WTC11 (cell line): Measurements from ENCODE around the gene ITPR1. TPM values are rescaled to one million over a fixed set of nuclear protein-coding genes. Genes with fewer than 3 reads are reported as not detected.

Source experiments
- ATAC-seq: fragments of 200-7000 bp; cut with Tn5 transposase; 2 replicates; pipeline ENCODE4 v1.10.0; 2021; ENCODE audit warnings: mild to moderate bottlenecking, moderate library complexity
- CTCF ChIA-PET: fragments of 300-600 bp; sonication (Branson Sonifier 250); formaldehyde crosslinking; loops from one replicate; lab custom pipeline; 2021; ENCODE audit warnings: antibody characterized with exemption; lab: Charles Lee
- POLR2A ChIA-PET: fragments of 350-600 bp; sonication (Branson Sonifier 250); formaldehyde crosslinking; loops from one replicate; lab custom pipeline; 2021; ENCODE audit warnings: antibody characterized with exemption; lab: Charles Lee
- DNase-seq: peaks from one replicate; pipeline ENCODE4 v3.0.0; 2021; ENCODE audit warnings: low spot score
- H3K27ac Mint-ChIP-seq: 2 replicates; pipeline ENCODE4 v1.8.0; 2021; ENCODE audit warnings: mixed read lengths
- H3K27me3 Mint-ChIP-seq: 2 replicates; pipeline ENCODE4 v1.8.0; 2021; ENCODE audit warnings: low read depth, mild to moderate bottlenecking, moderate library complexity, mixed read lengths
- H3K36me3 Mint-ChIP-seq: 2 replicates; pipeline ENCODE4 v1.8.0; 2021; ENCODE audit warnings: mixed read lengths
- H3K4me1 Mint-ChIP-seq: 2 replicates; pipeline ENCODE4 v1.8.0; 2022; ENCODE audit warnings: mixed read lengths
- H3K4me3 Mint-ChIP-seq: 2 replicates; pipeline ENCODE4 v1.8.0; 2021; ENCODE audit warnings: mild to moderate bottlenecking, moderate library complexity, mixed read lengths
- H3K9me3 Mint-ChIP-seq: 2 replicates; pipeline ENCODE4 v1.8.0; 2021; ENCODE audit warnings: mixed read lengths
- AR ChIP-seq: fragments of 250-450 bp; sonication (Bioruptor Pico); IDR thresholded peaks from 2 replicates; pipeline ENCODE4 v1.9.0; 2021; ENCODE audit warnings: mild to moderate bottlenecking
- ATF2 ChIP-seq: sonication (generic); formaldehyde crosslinking; IDR thresholded peaks from 2 replicates; pipeline ENCODE4 v1.8.1; 2022; ENCODE audit warnings: low read depth, missing genetic modification reagents, borderline replicate concordance
- CBFB ChIP-seq: sonication (generic); formaldehyde crosslinking; IDR thresholded peaks from 2 replicates; pipeline ENCODE4 v1.8.1; 2022; ENCODE audit warnings: mild to moderate bottlenecking, low read depth, missing genetic modification reagents
- CTCF ChIP-seq: fragments of 200-600 bp; IDR thresholded peaks from 2 replicates; pipeline ENCODE4 v1.8.0; 2022; ENCODE audit warnings: antibody characterized with exemption
- FOXJ3 ChIP-seq: sonication (generic); formaldehyde crosslinking; IDR thresholded peaks from 2 replicates; pipeline ENCODE4 v1.9.0; 2021; ENCODE audit warnings: missing genetic modification reagents, mild to moderate bottlenecking, borderline replicate concordance
- FOXP4 ChIP-seq: sonication (generic); formaldehyde crosslinking; IDR thresholded peaks from 2 replicates; pipeline ENCODE4 v1.8.0; 2022; ENCODE audit warnings: mild to moderate bottlenecking, missing genetic modification reagents
- MLX ChIP-seq: sonication (generic); formaldehyde crosslinking; IDR thresholded peaks from 2 replicates; pipeline ENCODE4 v1.8.1; 2023; ENCODE audit warnings: mild to moderate bottlenecking, missing genetic modification reagents, moderate library complexity
- PREB ChIP-seq: sonication (generic); formaldehyde crosslinking; IDR thresholded peaks from 2 replicates; pipeline ENCODE4 v1.8.1; 2022; ENCODE audit warnings: mild to moderate bottlenecking, missing genetic modification reagents, moderate library complexity, borderline replicate concordance
- SMAD4 ChIP-seq: sonication (generic); formaldehyde crosslinking; IDR thresholded peaks from 2 replicates; pipeline ENCODE4 v1.8.0; 2022; ENCODE audit warnings: mild to moderate bottlenecking, missing genetic modification reagents
- STAT6 ChIP-seq: sonication (generic); formaldehyde crosslinking; conservative IDR thresholded peaks from 2 replicates; pipeline ENCODE4 v1.8.1; 2023; ENCODE audit warnings: mild to moderate bottlenecking, low read depth, missing genetic modification reagents, moderate library complexity
- TEAD1 ChIP-seq: sonication (generic); formaldehyde crosslinking; IDR thresholded peaks from 2 replicates; pipeline ENCODE4 v1.8.0; 2022; ENCODE audit warnings: mild to moderate bottlenecking, missing genetic modification reagents
- TP53 ChIP-seq: sonication (generic); formaldehyde crosslinking; IDR thresholded peaks from 2 replicates; pipeline ENCODE4 v1.8.1; 2023; ENCODE audit warnings: mild to moderate bottlenecking, missing genetic modification reagents
- ZMAT4 ChIP-seq: fragments of 250-450 bp; sonication (Bioruptor Pico); IDR thresholded peaks from 2 replicates; pipeline ENCODE4 v1.9.0; 2021; ENCODE audit warnings: mild to moderate bottlenecking
- ZNF138 ChIP-seq: sonication (generic); formaldehyde crosslinking; conservative IDR thresholded peaks from 2 replicates; pipeline ENCODE4 v1.8.1; 2022; ENCODE audit warnings: mild to moderate bottlenecking, moderate library complexity, missing genetic modification reagents
- ZNF281 ChIP-seq: sonication (generic); formaldehyde crosslinking; IDR thresholded peaks from 2 replicates; pipeline ENCODE4 v1.8.0; 2023; ENCODE audit warnings: mild to moderate bottlenecking, missing genetic modification reagents
- ZNF532 ChIP-seq: fragments of 250-450 bp; sonication (Bioruptor Pico); IDR thresholded peaks from 2 replicates; pipeline ENCODE4 v1.9.0; 2021; ENCODE audit warnings: mild to moderate bottlenecking, borderline replicate concordance
- total RNA-seq: library from RNA; stranded (reverse); gene quantifications from 3 replicates; pipeline ENCODE4 v1.2.3, GENCODE V29; 2021

ITPR1 gene
- total RNA-seq, 1 experiment from 2014 or later = 11.8 TPM

GRCh38 chr3:4841225-4841624 lies 348.1 kb downstream of the ITPR1 start:
- no peak overlapping the region for H3K4me3 Mint-ChIP-seq
- CTCF ChIA-PET = interaction anchor here (1.5 kb wide), 1 partner anchor 135 kb away, joined by 4 read pairs; no protein-coding TSS in a partner anchor
- DNase-seq = no peak
- TF ChIP-seq ZNF532 (CRISPR knock-in tag) (no peak), TEAD1 (CRISPR knock-in tag) (no peak), CTCF (no peak), PREB (CRISPR knock-in tag) (no peak), TP53 (CRISPR knock-in tag) (no peak), FOXJ3 (CRISPR knock-in tag) (no peak), FOXP4 (no peak), AR (CRISPR knock-in tag) (no peak), STAT6 (no peak), CBFB (CRISPR knock-in tag) (no peak), ZMAT4 (CRISPR knock-in tag) (no peak), MLX (CRISPR knock-in tag) (no peak), ATF2 (CRISPR knock-in tag) (no peak), SMAD4 (CRISPR knock-in tag) (no peak), ZNF138 (no peak), ZNF281 (CRISPR knock-in tag) (no peak)

More at GRCh38 chr3:4841225-4841624, 348.1 kb downstream of the ITPR1 start:
- no peaks in the 10 kb centered on the region for H3K36me3 Mint-ChIP-seq
- H3K9me3 Mint-ChIP-seq = no peaks in the 10 kb centered on the region
- peak overlapping the region; percentile 2; the same call in 1 of the 2 replicates for H3K27ac Mint-ChIP-seq
- H3K27me3 Mint-ChIP-seq = no peaks in the 10 kb centered on the region
- peaks cover 8% of the 10 kb centered on the region for H3K4me1 Mint-ChIP-seq
- POLR2A ChIA-PET = no interaction called here
- no peak for ATAC-seq
